Measurements from ENCODE around the gene CRYBG3. TPM values are rescaled to one million over a fixed set of nuclear protein-coding genes. Genes with fewer than 3 reads are reported as not detected.

The CRYBG3 gene
- total RNA-seq, result 10 to 100 TPM; 11.0 to 16.1 (median 13.3) TPM
- 1 to 10 TPM; 5.8 to 9.1 TPM for polyA plus RNA-seq
- long read RNA-seq, donor 1, partial matches to known transcripts, result 20 of 26 reads
- long read RNA-seq, donor 1, other reads (novel, unspliced or antisense), result 6 of 26 reads
- long read RNA-seq, donor 2, result 0 reads
- long read RNA-seq, donor 3, partial matches to known transcripts, result 3 of 3 reads
- long read RNA-seq, donor 3, other reads (novel, unspliced or antisense), result 0 of 3 reads

DNA sequence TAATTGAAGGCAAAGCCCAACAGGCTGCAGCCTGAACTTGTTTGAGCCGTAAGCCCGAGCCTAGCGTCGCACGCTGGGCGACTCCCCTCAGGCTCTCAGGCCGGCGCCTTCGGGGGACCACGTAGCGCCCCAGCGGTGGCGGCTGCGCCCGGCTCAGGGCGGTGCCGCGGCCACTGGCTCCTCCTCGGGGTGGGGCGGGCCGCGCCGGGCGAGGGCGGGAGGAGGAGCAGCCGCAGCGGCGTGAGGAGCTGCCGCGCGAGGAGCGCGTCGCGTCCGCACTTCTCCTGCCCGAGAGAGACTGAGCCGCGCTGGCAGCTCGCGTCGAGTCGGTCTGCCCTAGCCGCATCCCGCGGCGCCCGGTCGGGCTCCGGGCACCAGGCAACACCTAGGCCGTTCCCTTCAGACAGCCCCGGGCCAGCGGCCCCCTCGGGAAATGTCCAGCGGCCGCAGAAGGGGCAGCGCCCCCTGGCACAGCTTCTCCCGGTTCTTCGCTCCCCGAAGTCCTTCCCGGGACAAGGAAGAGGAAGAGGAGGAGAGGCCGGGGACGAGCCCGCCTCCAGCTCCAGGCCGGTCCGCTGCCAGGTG is at the start of gene CRYBG3:
Gene CRYBG3, plus strand, starts transcription at position 238 of the 585 bp plus-strand sequence. Its CDS starts 196 bp downstream, at position 434.
- no peaks in the 10 kb centered on the region for H3K27me3 ChIP-seq
- H3K9me3 ChIP-seq, result no peaks in the 10 kb centered on the region
- intact Hi-C loops (cut with DNase I), result no loop called here
- TF ChIP-seq POLR2A (IDR thresholded peaks at IDR 0.05), result peak; percentile 50
- TF ChIP-seq, protein P1, sequence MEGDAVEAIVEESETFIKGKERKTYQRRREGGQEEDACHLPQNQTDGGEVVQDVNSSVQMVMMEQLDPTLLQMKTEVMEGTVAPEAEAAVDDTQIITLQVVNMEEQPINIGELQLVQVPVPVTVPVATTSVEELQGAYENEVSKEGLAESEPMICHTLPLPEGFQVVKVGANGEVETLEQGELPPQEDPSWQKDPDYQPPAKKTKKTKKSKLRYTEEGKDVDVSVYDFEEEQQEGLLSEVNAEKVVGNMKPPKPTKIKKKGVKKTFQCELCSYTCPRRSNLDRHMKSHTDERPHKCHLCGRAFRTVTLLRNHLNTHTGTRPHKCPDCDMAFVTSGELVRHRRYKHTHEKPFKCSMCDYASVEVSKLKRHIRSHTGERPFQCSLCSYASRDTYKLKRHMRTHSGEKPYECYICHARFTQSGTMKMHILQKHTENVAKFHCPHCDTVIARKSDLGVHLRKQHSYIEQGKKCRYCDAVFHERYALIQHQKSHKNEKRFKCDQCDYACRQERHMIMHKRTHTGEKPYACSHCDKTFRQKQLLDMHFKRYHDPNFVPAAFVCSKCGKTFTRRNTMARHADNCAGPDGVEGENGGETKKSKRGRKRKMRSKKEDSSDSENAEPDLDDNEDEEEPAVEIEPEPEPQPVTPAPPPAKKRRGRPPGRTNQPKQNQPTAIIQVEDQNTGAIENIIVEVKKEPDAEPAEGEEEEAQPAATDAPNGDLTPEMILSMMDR (IDR thresholded peaks at IDR 0.05), result no peak
- peak; percentile 74 to 86 (median 80) for DNase-seq
- H3K4me3 ChIP-seq, result peak within 1 kb of the TSS; percentile 70
- WGBS, 3 donors, result 0 to 1% (median 1%) methylated on average over 27 to 66 of the region's 66 CpGs
- H3K27ac ChIP-seq, result peak within 1 kb of the TSS; percentile 82
- no peaks in the 10 kb centered on the region for H3K36me3 ChIP-seq
- peaks cover 1% of the 10 kb centered on the region for H3K4me1 ChIP-seq (ENCODE audit: insufficient read depth)

DNA sequence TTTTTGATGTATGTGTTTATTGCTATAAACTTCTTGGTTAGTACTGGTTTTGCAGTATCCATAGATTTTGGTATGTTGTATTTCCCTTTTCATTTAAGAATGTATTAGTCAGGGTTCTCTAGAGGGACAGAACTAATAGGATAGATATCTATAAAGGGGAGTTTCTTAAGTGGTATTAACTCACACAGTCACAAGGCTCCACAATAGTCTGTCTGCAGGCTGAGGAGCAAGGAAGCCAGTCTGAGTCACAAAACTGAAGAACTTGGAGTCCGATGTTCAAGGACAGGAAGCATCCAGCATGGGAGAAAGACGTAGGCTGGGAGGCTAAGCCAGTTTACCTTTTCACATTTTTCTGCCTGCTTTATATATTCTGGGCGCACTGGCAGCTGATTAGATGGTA is 48.9 kb upstream of the CRYBG3 start:
- Histone ChIP-seq H3K4me3 (no peak overlapping the region), H3K27ac (no peak overlapping the region), H3K9me3 (no peaks in the 10 kb centered on the region), H3K36me3 (no peaks in the 10 kb centered on the region), H3K4me1 (ENCODE audit: insufficient read depth) (no peaks in the 10 kb centered on the region), H3K27me3 (no peaks in the 10 kb centered on the region)
- no peak for DNase-seq
- TF ChIP-seq EP300 (IDR thresholded peaks at IDR 0.05) (no peak), POLR2A (IDR thresholded peaks at IDR 0.05) (no peak)
- TF ChIP-seq, protein P1 (IDR thresholded peaks at IDR 0.05), result no peak
- WGBS, 3 donors, result 91 to 92% (median 91%) methylated on average over 3 of the region's 3 CpGs
- intact Hi-C loops (cut with DNase I), result no loop called here

DNA sequence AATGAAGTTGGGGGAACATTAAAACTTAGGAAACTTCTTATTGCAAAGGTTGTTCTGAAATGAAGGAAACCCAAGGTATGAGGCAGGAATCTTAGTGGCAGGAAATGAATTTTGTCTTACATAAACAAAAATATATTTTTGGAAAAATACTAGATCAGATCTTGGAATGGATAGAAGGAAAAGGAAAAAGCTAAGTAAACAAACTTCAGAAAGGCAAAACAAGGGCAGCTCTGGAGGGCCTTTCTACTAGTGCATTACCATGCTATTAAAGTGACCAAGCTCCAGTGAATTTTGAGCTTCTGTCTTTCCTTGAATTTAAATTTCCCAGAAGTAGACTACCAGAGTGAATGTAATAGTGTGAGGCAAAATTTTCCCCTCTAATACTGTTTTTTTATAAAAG is 43.7 kb upstream of the CRYBG3 start:
- Histone ChIP-seq H3K9me3 (no peaks in the 10 kb centered on the region), H3K4me3 (no peak overlapping the region), H3K4me1 (ENCODE audit: insufficient read depth) (peaks cover 2% of the 10 kb centered on the region), H3K36me3 (no peaks in the 10 kb centered on the region), H3K27ac (no peak overlapping the region), H3K27me3 (no peaks in the 10 kb centered on the region)
- TF ChIP-seq POLR2A (IDR thresholded peaks at IDR 0.05) (no peak), EP300 (IDR thresholded peaks at IDR 0.05) (no peak)
- TF ChIP-seq, protein P1 (IDR thresholded peaks at IDR 0.05), result no peak
- intact Hi-C loops (cut with DNase I), result no loop called here
- DNase-seq, result no peak

DNA sequence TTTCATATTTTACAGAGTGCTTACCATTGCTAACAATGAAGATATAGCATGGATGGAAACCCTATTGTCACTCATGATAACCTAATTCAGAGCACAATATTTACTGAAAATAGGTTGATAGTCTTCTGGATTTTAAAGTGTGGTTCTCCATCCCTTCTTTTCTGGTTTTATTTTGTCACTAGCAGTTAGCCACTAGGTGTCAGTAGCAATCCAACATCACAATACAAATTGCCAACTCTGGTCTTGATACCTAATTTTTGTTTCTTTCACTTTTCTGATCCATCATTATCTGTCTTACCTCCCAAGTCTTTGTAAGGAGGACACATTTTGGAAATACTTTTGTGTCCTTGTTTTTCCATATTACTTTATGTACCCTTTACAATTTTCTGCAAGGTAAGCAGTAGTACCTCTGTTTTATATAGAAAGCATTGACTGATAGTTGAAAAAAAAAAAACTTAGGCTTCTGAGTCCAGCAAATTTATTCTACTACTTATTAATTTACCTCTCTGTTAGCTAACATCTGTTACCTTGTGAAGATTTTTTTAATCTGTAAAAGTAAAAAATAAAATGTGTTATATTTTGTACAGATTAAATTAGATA is 28.3 kb upstream of the CRYBG3 start:
- H3K27ac ChIP-seq, result no peak overlapping the region
- no peaks in the 10 kb centered on the region for H3K4me1 ChIP-seq (ENCODE audit: insufficient read depth)
- intact Hi-C loops (cut with DNase I), result loop anchor here (2.0 to 5.0 kb wide), 3 partner anchors 229 to 234 kb away; no protein-coding TSS in a partner anchor
- no peaks in the 10 kb centered on the region for H3K27me3 ChIP-seq
- TF ChIP-seq POLR2A (IDR thresholded peaks at IDR 0.05), result no peak
- TF ChIP-seq, protein P1 (IDR thresholded peaks at IDR 0.05), result peak; percentile 51 to 76 (median 74)
- no peaks in the 10 kb centered on the region for H3K9me3 ChIP-seq
- H3K4me3 ChIP-seq, result no peak overlapping the region
- no peaks in the 10 kb centered on the region for H3K36me3 ChIP-seq
- no peak for DNase-seq

Data from ovary (tissue), 10 donors.